GM23338 (cell line): ENCODE measurements around the gene ZDHHC13. TPM values are rescaled to one million over a fixed set of nuclear protein-coding genes. Genes with fewer than 3 reads are reported as not detected.

Experiments used
- ATAC-seq: fragments of 200-7000 bp; cut with Tn5 transposase; 3 replicates; pipeline ENCODE4 v1.9.1; 2020
- DNase-seq: peaks from one replicate; pipeline ENCODE4 v3.0.0-alpha.2; 2015; ENCODE audit warnings: low spot score
- H2AFZ ChIP-seq: fragments of 200-600 bp; sonication (generic); 2 replicates; pipeline ENCODE4 v1.8.0; 2016; ENCODE audit warnings: antibody characterized with exemption, mild to moderate bottlenecking, moderate library complexity
- H3F3A ChIP-seq: fragments of 200-600 bp; sonication (generic); replicated peaks from 2 replicates; pipeline ENCODE4 v1.8.0; 2017; ENCODE audit warnings: antibody characterized with exemption, mixed run types, low read depth
- H3K27ac ChIP-seq: fragments of 200-600 bp; sonication (generic); 2 replicates; pipeline ENCODE4 v1.6.1; 2016; ENCODE audit warnings: low read depth
- H3K27me3 ChIP-seq: fragments of 200-600 bp; sonication (generic); 2 replicates; pipeline ENCODE4 v1.8.0; 2016; ENCODE audit warnings: mild to moderate bottlenecking, mixed run types, moderate library complexity; ENCODE audit not compliant: insufficient read depth
- H3K36me3 ChIP-seq: fragments of 200-600 bp; sonication (generic); 2 replicates; pipeline ENCODE4 v1.8.0; 2016; ENCODE audit warnings: mild to moderate bottlenecking; ENCODE audit not compliant: insufficient read depth
- H3K4me1 ChIP-seq: fragments of 200-600 bp; sonication (generic); 2 replicates; pipeline ENCODE4 v1.8.0; 2016; ENCODE audit warnings: mild to moderate bottlenecking, moderate library complexity; ENCODE audit not compliant: insufficient read depth
- H3K4me2 ChIP-seq: fragments of 200-600 bp; sonication (generic); 2 replicates; pipeline ENCODE4 v1.7.1; 2017; ENCODE audit warnings: mixed run types
- H3K4me3 ChIP-seq: fragments of 200-600 bp; sonication (generic); 2 replicates; pipeline ENCODE4 v1.6.1; 2016; ENCODE audit warnings: mixed run types
- H3K79me2 ChIP-seq: fragments of 200-600 bp; sonication (generic); replicated peaks from 2 replicates; pipeline ENCODE4 v1.8.0; 2017; ENCODE audit warnings: mild to moderate bottlenecking; ENCODE audit not compliant: insufficient read depth
- H3K9me2 ChIP-seq: fragments of 200-600 bp; sonication (generic); 2 replicates; pipeline ENCODE4 v1.8.0; 2017; ENCODE audit not compliant: insufficient read depth
- H4K20me1 ChIP-seq: fragments of 200-600 bp; sonication (generic); replicated peaks from 2 replicates; pipeline ENCODE4 v1.8.0; 2017; ENCODE audit warnings: mild to moderate bottlenecking; ENCODE audit not compliant: insufficient read depth
- H3K27ac Mint-ChIP-seq: 2 replicates; pipeline ENCODE4 v1.8.0; 2020; ENCODE audit warnings: inconsistent platforms, mild to moderate bottlenecking, moderate library complexity, mixed read lengths
- H3K27me3 Mint-ChIP-seq: 3 replicates; pipeline ENCODE4 v1.8.0; 2022; ENCODE audit warnings: low read depth, mild to moderate bottlenecking, moderate library complexity, mixed read lengths, inconsistent platforms; ENCODE audit not compliant: insufficient read depth, poor library complexity
- H3K36me3 Mint-ChIP-seq: 3 replicates; pipeline ENCODE4 v1.8.0; 2021; ENCODE audit warnings: low read depth, mild to moderate bottlenecking, inconsistent platforms, moderate library complexity, mixed read lengths
- H3K4me1 Mint-ChIP-seq: 3 replicates; pipeline ENCODE4 v1.8.0; 2020; ENCODE audit warnings: mild to moderate bottlenecking, inconsistent platforms, mixed read lengths
- H3K4me3 Mint-ChIP-seq: 3 replicates; pipeline ENCODE4 v1.8.0; 2021; ENCODE audit warnings: moderate library complexity, mild to moderate bottlenecking, inconsistent platforms, mixed read lengths
- H3K9me3 Mint-ChIP-seq: 3 replicates; pipeline ENCODE4 v1.8.0; 2020; ENCODE audit warnings: moderate library complexity, mild to moderate bottlenecking, inconsistent platforms, mixed read lengths
- CREB1 ChIP-seq: fragments of 250-450 bp; sonication (Bioruptor Pico); IDR thresholded peaks from 2 replicates; pipeline ENCODE4 v1.5.0; 2020; ENCODE audit warnings: low read depth, mild to moderate bottlenecking, moderate library complexity
- CTCF ChIP-seq, 2 experiments: fragments of 200-600 bp in 1 of 2; sonication (generic) in 1 of 2; conservative IDR thresholded peaks; 2 replicates each; pipeline versions ENCODE4 v1.5.1 to v1.6.1; 2016 to 2017; ENCODE audit warnings: antibody characterized with exemption in 2 of 2, low read depth in 2 of 2, mild to moderate bottlenecking in 2 of 2, moderate library complexity in 1 of 2
- EZH2 ChIP-seq: fragments of 200-600 bp; sonication (generic); IDR thresholded peaks from one replicate; pipeline ENCODE4 v1.8.0; 2017; ENCODE audit warnings: antibody characterized with exemption, mild to moderate bottlenecking, low read depth; ENCODE audit not compliant: unreplicated experiment
- EZH2phosphoT487 ChIP-seq: fragments of 200-600 bp; sonication (generic); IDR thresholded peaks from one replicate; pipeline ENCODE4 v1.8.1; 2018; ENCODE audit warnings: antibody characterized with exemption; ENCODE audit not compliant: unreplicated experiment
- JUNB ChIP-seq: IDR thresholded peaks from one replicate; pipeline ENCODE4 v1.6.1; 2016; ENCODE audit warnings: antibody characterized with exemption; ENCODE audit not compliant: unreplicated experiment
- NANOG ChIP-seq: IDR thresholded peaks from 2 replicates; pipeline ENCODE4 v1.6.1; 2016; ENCODE audit warnings: antibody characterized with exemption, borderline replicate concordance
- POLR2AphosphoS5 ChIP-seq: IDR thresholded peaks from 2 replicates; pipeline ENCODE4 v1.6.1; 2016; ENCODE audit warnings: antibody characterized with exemption, low read depth
- STAT1 ChIP-seq: IDR thresholded peaks from one replicate; pipeline ENCODE4 v1.6.1; 2016; ENCODE audit warnings: antibody characterized with exemption; ENCODE audit not compliant: unreplicated experiment
- ZNF114 ChIP-seq: fragments of 250-450 bp; sonication (Bioruptor Pico); IDR thresholded peaks from 2 replicates; pipeline ENCODE4 v1.5.0; 2020; ENCODE audit warnings: mild to moderate bottlenecking, moderate library complexity
- ZNF331 ChIP-seq: fragments of 250-450 bp; sonication (Bioruptor Pico); IDR thresholded peaks from 2 replicates; pipeline ENCODE4 v1.5.0; 2020; ENCODE audit warnings: low read depth, mild to moderate bottlenecking, moderate library complexity
- polyA plus RNA-seq: library from polyadenylated mRNA; unstranded; fragments of >200 nt; fragmentation: Nextera tagmentation; extraction: Ambion mirVana; gene quantifications from 2 replicates; pipeline ENCODE4 v1.2.1, GENCODE V29; 2016
- total RNA-seq: library from RNA; depleted of rRNA; stranded (reverse); fragments of >200 nt; shearing (Covaris generic); gene quantifications from 2 replicates; pipeline ENCODE4 v1.2.3, GENCODE V29; 2014
- TF ChIP-seq, protein P1 (sequence below): fragments of 250-450 bp; sonication (Bioruptor Pico); IDR thresholded peaks from 2 replicates; pipeline ENCODE4 v1.5.0; 2020; ENCODE audit warnings: mild to moderate bottlenecking, moderate library complexity
- TF ChIP-seq, protein P2 (sequence below): IDR thresholded peaks from 2 replicates; pipeline ENCODE4 v1.6.1; 2016; ENCODE audit warnings: antibody characterized with exemption
- TF ChIP-seq, protein P3 (sequence below): IDR thresholded peaks from one replicate; pipeline ENCODE4 v1.6.1; 2018; ENCODE audit warnings: antibody characterized with exemption; ENCODE audit not compliant: unreplicated experiment

ZDHHC13 gene
- total and polyA plus RNA-seq, 2 experiments from 2014 or later: 21.0 to 27.7 TPM

DNA sequence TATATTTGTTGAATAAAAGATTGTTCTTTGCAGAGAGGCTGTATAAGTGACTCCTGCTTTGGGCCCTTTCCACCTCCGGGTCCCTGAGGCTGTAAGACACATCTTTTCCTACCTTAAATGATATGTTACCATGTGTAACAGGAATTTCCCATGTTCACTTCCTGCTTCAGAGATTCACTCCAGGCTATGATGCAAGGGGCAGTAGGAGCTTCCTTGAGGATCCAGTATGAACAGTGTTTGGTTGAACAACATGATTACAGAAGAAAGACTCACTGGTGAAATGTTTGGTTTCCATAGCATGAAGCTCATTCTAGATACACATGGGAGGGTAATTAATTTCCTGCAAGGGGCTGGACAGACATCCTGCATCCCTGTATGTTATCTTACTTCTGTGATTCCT lies 25.6 kb upstream of the ZDHHC13 start:
- Histone ChIP-seq H3K79me2 (no peaks in the 10 kb centered on the region), H3K4me2 (no peak overlapping the region), H3K36me3 (no peaks in the 10 kb centered on the region; the same call in 1 of the 2 replicates), H3F3A (no peaks in the 10 kb centered on the region), H2AFZ (no peak overlapping the region), H3K27me3 (no peaks in the 10 kb centered on the region), H4K20me1 (no peaks in the 10 kb centered on the region), H3K4me3 (no peak overlapping the region), H3K27ac (no peak overlapping the region), H3K4me1 (no peaks in the 10 kb centered on the region), H3K9me2 (no peaks in the 10 kb centered on the region; the same call in 1 of the 2 replicates)
- no peaks in the 10 kb centered on the region for H3K4me1 Mint-ChIP-seq
- DNase-seq (no peak), ATAC-seq (no peak)
- TF ChIP-seq JUNB (no peak), NANOG (no peak), ZNF114 (no peak), STAT1 (no peak), ZNF331 (no peak), EZH2 (no peak), EZH2phosphoT487 (no peak), CTCF (conservative IDR thresholded peaks at IDR 0.05; ENCODE audit: low read depth in 2 of 2) (no peak), POLR2AphosphoS5 (no peak), CREB1 (CRISPR knock-in tag) (no peak)
- TF ChIP-seq, protein P1, sequence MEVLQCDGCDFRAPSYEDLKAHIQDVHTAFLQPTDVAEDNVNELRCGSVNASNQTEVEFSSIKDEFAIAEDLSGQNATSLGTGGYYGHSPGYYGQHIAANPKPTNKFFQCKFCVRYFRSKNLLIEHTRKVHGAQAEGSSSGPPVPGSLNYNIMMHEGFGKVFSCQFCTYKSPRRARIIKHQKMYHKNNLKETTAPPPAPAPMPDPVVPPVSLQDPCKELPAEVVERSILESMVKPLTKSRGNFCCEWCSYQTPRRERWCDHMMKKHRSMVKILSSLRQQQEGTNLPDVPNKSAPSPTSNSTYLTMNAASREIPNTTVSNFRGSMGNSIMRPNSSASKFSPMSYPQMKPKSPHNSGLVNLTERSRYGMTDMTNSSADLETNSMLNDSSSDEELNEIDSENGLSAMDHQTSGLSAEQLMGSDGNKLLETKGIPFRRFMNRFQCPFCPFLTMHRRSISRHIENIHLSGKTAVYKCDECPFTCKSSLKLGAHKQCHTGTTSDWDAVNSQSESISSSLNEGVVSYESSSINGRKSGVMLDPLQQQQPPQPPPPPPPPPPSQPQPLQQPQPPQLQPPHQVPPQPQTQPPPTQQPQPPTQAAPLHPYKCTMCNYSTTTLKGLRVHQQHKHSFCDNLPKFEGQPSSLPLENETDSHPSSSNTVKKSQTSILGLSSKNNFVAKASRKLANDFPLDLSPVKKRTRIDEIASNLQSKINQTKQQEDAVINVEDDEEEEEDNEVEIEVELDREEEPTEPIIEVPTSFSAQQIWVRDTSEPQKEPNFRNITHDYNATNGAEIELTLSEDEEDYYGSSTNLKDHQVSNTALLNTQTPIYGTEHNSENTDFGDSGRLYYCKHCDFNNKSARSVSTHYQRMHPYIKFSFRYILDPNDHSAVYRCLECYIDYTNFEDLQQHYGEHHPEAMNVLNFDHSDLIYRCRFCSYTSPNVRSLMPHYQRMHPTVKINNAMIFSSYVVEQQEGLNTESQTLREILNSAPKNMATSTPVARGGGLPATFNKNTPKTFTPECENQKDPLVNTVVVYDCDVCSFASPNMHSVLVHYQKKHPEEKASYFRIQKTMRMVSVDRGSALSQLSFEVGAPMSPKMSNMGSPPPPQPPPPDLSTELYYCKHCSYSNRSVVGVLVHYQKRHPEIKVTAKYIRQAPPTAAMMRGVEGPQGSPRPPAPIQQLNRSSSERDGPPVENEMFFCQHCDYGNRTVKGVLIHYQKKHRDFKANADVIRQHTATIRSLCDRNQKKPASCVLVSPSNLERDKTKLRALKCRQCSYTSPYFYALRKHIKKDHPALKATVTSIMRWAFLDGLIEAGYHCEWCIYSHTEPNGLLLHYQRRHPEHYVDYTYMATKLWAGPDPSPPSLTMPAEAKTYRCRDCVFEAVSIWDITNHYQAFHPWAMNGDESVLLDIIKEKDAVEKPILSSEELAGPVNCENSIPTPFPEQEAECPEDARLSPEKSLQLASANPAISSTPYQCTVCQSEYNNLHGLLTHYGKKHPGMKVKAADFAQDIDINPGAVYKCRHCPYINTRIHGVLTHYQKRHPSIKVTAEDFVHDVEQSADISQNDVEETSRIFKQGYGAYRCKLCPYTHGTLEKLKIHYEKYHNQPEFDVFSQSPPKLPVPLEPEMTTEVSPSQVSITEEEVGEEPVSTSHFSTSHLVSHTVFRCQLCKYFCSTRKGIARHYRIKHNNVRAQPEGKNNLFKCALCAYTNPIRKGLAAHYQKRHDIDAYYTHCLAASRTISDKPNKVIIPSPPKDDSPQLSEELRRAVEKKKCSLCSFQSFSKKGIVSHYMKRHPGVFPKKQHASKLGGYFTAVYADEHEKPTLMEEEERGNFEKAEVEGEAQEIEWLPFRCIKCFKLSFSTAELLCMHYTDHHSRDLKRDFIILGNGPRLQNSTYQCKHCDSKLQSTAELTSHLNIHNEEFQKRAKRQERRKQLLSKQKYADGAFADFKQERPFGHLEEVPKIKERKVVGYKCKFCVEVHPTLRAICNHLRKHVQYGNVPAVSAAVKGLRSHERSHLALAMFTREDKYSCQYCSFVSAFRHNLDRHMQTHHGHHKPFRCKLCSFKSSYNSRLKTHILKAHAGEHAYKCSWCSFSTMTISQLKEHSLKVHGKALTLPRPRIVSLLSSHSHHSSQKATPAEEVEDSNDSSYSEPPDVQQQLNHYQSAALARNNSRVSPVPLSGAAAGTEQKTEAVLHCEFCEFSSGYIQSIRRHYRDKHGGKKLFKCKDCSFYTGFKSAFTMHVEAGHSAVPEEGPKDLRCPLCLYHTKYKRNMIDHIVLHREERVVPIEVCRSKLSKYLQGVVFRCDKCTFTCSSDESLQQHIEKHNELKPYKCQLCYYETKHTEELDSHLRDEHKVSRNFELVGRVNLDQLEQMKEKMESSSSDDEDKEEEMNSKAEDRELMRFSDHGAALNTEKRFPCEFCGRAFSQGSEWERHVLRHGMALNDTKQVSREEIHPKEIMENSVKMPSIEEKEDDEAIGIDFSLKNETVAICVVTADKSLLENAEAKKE (CRISPR knock-in tag): no peak
- TF ChIP-seq, protein P2, sequence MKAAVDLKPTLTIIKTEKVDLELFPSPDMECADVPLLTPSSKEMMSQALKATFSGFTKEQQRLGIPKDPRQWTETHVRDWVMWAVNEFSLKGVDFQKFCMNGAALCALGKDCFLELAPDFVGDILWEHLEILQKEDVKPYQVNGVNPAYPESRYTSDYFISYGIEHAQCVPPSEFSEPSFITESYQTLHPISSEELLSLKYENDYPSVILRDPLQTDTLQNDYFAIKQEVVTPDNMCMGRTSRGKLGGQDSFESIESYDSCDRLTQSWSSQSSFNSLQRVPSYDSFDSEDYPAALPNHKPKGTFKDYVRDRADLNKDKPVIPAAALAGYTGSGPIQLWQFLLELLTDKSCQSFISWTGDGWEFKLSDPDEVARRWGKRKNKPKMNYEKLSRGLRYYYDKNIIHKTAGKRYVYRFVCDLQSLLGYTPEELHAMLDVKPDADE: no peak
- TF ChIP-seq, protein P3, sequence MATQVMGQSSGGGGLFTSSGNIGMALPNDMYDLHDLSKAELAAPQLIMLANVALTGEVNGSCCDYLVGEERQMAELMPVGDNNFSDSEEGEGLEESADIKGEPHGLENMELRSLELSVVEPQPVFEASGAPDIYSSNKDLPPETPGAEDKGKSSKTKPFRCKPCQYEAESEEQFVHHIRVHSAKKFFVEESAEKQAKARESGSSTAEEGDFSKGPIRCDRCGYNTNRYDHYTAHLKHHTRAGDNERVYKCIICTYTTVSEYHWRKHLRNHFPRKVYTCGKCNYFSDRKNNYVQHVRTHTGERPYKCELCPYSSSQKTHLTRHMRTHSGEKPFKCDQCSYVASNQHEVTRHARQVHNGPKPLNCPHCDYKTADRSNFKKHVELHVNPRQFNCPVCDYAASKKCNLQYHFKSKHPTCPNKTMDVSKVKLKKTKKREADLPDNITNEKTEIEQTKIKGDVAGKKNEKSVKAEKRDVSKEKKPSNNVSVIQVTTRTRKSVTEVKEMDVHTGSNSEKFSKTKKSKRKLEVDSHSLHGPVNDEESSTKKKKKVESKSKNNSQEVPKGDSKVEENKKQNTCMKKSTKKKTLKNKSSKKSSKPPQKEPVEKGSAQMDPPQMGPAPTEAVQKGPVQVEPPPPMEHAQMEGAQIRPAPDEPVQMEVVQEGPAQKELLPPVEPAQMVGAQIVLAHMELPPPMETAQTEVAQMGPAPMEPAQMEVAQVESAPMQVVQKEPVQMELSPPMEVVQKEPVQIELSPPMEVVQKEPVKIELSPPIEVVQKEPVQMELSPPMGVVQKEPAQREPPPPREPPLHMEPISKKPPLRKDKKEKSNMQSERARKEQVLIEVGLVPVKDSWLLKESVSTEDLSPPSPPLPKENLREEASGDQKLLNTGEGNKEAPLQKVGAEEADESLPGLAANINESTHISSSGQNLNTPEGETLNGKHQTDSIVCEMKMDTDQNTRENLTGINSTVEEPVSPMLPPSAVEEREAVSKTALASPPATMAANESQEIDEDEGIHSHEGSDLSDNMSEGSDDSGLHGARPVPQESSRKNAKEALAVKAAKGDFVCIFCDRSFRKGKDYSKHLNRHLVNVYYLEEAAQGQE: no peak
- no peaks in the 10 kb centered on the region for H3K36me3 Mint-ChIP-seq
- no peak overlapping the region for H3K27ac Mint-ChIP-seq
- peaks cover 2% of the 10 kb centered on the region; the same call in 2 of the 3 replicates for H3K9me3 Mint-ChIP-seq
- H3K27me3 Mint-ChIP-seq: peaks cover 2% of the 10 kb centered on the region
- no peak overlapping the region for H3K4me3 Mint-ChIP-seq
